ENCODE results near the gene TMC7. TPM values are rescaled to one million over a fixed set of nuclear protein-coding genes. Genes with fewer than 3 reads are reported as not detected.

The TMC7 gene
- total and polyA plus RNA-seq, 2 of the 13 experiments (the other 11 are each of a cell fraction or from before 2014, with no cell fraction given), result 1.2 to 5.1 TPM

DNA sequence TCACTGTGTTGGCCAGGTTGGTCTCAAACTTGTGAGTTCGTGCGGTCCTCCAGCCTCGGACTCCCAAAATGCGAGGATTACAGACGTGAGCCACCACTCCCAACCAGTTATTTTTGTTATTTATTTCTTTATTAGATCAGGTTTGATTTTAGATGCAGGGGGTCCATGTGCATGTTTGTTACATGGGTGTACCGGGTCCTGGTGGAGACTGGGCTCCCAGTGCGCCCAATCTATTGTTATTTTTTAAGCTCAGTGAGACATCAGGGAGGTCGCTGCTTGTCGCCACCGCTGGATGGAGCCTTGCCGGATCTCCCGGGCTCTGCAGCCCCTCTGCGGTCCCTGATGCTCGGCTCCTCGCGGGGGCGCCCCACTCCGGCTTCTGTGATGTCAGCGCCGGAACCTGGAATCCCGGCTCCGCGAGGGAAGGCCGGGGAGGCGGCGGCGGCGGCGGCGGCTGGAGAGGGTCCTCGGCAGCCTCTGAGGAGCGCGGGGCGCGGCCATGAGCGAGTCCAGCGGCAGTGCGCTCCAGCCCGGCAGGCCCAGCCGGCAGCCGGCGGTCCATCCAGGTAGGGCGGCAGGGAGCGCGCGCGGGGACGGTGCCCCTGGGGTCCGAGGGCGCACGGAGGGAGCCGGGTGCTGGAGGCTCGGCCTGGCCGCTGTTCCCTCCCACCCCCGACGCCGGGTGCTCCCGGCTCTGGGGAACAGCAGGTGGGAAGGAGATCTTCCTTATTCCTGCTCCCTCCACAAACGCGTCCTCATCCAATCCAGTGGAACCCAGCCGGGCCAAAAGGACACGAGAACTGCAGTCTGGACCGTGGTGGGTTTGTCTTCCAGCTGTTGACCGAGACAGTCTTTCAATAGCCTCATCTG lies at the start of gene TMC7 (continued):
- TF ChIP-seq SRSF1 (optimal IDR thresholded peaks at IDR 0.05; ENCODE audit: low read depth, low read length) (peak; percentile 70), JUNB (CRISPR knock-in tag; IDR thresholded peaks at IDR 0.05; ENCODE audit: borderline replicate concordance) (no peak), ZNF30 (CRISPR knock-in tag; IDR thresholded peaks at IDR 0.05) (no peak), KDM4B (CRISPR knock-in tag; IDR thresholded peaks at IDR 0.05) (peak; percentile 92), ERF (CRISPR knock-in tag; IDR thresholded peaks at IDR 0.05) (peak; percentile 98), ZNF331 (CRISPR knock-in tag; IDR thresholded peaks at IDR 0.05) (peak; percentile 90), ZMAT3 (CRISPR knock-in tag; conservative IDR thresholded peaks at IDR 0.05) (no peak), MAZ (IDR thresholded peaks at IDR 0.05; ENCODE audit: borderline replicate concordance, low read depth, low read length) (peak; percentile 85; the same call in 1 of the 2 replicates), MAZ (CRISPR knock-in tag; IDR thresholded peaks at IDR 0.05; ENCODE audit: low read depth) (peak; percentile 92), ZNF543 (CRISPR knock-in tag; IDR thresholded peaks at IDR 0.05) (peak; percentile 86), FOXA3 (CRISPR knock-in tag; IDR thresholded peaks at IDR 0.05) (peak; percentile 74), NFKBIZ (CRISPR knock-in tag; IDR thresholded peaks at IDR 0.05) (0 out of 2 replicates have a peak, but pooled peaks have one; percentile 52), RCOR2 (CRISPR knock-in tag; IDR thresholded peaks at IDR 0.05) (no peak; the same call in 1 of the 2 replicates), NR2C2 (CRISPR knock-in tag; IDR thresholded peaks at IDR 0.05; ENCODE audit: borderline replicate concordance) (peak; percentile 56; the same call in 1 of the 2 replicates), ZNF230 (CRISPR knock-in tag; IDR thresholded peaks at IDR 0.05) (peak; percentile 92; the same call in 1 of the 2 replicates), FLYWCH1 (CRISPR knock-in tag; IDR thresholded peaks at IDR 0.05) (no peak), FIP1L1 (IDR thresholded peaks at IDR 0.05; ENCODE audit: borderline replicate concordance, insufficient read depth, low read depth, low read length) (no peak), MTF2 (CRISPR knock-in tag; IDR thresholded peaks at IDR 0.05; ENCODE audit: borderline replicate concordance) (peak; percentile 89; the same call in 1 of the 2 replicates), ZNF737 (CRISPR knock-in tag; IDR thresholded peaks at IDR 0.05; ENCODE audit: borderline replicate concordance) (no peak)
- TF ChIP-seq, protein P1, sequence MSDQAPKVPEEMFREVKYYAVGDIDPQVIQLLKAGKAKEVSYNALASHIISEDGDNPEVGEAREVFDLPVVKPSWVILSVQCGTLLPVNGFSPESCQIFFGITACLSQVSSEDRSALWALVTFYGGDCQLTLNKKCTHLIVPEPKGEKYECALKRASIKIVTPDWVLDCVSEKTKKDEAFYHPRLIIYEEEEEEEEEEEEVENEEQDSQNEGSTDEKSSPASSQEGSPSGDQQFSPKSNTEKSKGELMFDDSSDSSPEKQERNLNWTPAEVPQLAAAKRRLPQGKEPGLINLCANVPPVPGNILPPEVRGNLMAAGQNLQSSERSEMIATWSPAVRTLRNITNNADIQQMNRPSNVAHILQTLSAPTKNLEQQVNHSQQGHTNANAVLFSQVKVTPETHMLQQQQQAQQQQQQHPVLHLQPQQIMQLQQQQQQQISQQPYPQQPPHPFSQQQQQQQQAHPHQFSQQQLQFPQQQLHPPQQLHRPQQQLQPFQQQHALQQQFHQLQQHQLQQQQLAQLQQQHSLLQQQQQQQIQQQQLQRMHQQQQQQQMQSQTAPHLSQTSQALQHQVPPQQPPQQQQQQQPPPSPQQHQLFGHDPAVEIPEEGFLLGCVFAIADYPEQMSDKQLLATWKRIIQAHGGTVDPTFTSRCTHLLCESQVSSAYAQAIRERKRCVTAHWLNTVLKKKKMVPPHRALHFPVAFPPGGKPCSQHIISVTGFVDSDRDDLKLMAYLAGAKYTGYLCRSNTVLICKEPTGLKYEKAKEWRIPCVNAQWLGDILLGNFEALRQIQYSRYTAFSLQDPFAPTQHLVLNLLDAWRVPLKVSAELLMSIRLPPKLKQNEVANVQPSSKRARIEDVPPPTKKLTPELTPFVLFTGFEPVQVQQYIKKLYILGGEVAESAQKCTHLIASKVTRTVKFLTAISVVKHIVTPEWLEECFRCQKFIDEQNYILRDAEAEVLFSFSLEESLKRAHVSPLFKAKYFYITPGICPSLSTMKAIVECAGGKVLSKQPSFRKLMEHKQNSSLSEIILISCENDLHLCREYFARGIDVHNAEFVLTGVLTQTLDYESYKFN (CRISPR knock-in tag; conservative IDR thresholded peaks at IDR 0.05), result peak; percentile 54
- TF ChIP-seq, protein P2, sequence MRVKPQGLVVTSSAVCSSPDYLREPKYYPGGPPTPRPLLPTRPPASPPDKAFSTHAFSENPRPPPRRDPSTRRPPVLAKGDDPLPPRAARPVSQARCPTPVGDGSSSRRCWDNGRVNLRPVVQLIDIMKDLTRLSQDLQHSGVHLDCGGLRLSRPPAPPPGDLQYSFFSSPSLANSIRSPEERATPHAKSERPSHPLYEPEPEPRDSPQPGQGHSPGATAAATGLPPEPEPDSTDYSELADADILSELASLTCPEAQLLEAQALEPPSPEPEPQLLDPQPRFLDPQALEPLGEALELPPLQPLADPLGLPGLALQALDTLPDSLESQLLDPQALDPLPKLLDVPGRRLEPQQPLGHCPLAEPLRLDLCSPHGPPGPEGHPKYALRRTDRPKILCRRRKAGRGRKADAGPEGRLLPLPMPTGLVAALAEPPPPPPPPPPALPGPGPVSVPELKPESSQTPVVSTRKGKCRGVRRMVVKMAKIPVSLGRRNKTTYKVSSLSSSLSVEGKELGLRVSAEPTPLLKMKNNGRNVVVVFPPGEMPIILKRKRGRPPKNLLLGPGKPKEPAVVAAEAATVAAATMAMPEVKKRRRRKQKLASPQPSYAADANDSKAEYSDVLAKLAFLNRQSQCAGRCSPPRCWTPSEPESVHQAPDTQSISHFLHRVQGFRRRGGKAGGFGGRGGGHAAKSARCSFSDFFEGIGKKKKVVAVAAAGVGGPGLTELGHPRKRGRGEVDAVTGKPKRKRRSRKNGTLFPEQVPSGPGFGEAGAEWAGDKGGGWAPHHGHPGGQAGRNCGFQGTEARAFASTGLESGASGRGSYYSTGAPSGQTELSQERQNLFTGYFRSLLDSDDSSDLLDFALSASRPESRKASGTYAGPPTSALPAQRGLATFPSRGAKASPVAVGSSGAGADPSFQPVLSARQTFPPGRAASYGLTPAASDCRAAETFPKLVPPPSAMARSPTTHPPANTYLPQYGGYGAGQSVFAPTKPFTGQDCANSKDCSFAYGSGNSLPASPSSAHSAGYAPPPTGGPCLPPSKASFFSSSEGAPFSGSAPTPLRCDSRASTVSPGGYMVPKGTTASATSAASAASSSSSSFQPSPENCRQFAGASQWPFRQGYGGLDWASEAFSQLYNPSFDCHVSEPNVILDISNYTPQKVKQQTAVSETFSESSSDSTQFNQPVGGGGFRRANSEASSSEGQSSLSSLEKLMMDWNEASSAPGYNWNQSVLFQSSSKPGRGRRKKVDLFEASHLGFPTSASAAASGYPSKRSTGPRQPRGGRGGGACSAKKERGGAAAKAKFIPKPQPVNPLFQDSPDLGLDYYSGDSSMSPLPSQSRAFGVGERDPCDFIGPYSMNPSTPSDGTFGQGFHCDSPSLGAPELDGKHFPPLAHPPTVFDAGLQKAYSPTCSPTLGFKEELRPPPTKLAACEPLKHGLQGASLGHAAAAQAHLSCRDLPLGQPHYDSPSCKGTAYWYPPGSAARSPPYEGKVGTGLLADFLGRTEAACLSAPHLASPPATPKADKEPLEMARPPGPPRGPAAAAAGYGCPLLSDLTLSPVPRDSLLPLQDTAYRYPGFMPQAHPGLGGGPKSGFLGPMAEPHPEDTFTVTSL (CRISPR knock-in tag; IDR thresholded peaks at IDR 0.05; ENCODE audit: borderline replicate concordance), result no peak; the same call in 1 of the 2 replicates
